HG02885 (cell line): ENCODE data around the gene CD3G.
A peak's percentile ranks its signal among the peaks of the same experiment; 100 is the strongest.

Experiments used
- ATAC-seq: cut with Tn5 transposase; IDR thresholded peaks from one replicate; pipeline ENCODE4 v1.9.1; 2021; ENCODE audit warnings: mild to moderate bottlenecking; ENCODE audit not compliant: unreplicated experiment, poor library complexity

Gene CD3G

DNA sequence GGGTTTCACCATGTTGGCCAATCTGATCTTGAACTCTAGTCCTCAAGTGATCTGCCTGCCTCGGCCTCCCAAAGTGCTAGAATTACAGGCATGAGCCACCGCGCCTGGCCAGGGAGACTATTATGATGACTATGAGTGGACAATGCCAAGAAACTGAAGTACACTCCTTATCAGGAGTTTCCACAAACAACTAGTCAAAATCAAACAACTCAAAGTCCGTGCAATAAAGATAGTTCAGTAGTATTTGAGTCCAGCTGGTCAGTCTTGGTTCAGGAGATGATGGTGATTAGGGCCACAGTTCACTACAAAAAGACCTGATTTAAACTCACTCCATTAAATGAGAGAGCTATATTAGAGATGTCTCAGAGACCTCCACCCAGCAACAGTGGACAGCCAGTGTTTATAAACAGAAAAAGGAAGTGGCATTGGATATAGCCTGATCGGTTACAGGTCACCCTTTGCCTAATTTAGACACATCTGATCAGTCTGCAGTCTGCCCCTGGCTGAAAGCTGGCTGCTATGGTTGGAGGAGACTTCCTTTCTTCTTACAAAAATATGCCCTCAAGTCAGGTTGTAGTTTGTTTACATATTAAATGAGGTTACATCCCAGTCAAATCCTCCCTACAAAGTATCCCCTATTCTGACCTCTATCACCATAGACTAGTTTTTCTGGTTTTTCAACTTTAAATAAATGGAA is 22.6 kb upstream of the CD3G start:
- ATAC-seq, result no peak

DNA sequence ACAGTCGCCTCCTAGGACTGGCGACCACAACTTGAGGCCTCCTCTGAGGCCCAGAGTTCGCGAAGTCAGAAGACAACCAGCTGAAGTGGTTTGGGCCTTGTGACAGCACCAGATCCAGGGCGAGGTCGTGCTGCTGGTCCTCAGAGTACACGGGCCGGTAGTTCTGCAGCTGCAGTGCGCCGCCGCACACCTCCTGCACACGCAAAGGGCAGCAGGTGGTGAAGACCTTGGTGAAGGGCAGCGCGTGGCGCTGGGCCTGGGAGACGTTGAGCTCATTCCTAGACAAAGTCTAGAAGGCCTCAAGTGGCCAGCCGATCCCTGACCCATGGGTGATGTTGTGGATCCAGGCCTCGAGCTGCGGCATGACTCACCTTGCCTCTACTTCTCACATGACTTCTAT is 21.4 kb upstream of the CD3G start:
- no peak for ATAC-seq

DNA sequence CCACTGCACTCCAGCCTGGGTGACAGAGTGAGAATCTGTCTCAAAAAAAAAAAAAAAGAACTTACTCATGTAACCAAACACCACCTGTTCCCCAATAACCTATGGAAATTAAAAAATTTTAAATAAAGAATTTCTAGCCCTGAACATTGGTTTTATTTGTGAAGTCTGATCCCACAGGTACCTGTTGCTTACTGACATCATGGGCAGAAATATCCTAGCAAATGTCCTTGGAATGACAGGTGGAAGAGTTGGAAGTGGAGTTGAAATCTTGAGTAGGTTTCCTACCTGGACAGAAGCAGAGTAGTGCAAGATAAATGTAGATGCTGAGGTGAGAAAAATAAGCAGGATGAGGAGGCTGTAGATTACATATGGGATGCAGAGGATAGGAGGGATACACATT is 18.9 kb upstream of the CD3G start:
- no peak for ATAC-seq

DNA sequence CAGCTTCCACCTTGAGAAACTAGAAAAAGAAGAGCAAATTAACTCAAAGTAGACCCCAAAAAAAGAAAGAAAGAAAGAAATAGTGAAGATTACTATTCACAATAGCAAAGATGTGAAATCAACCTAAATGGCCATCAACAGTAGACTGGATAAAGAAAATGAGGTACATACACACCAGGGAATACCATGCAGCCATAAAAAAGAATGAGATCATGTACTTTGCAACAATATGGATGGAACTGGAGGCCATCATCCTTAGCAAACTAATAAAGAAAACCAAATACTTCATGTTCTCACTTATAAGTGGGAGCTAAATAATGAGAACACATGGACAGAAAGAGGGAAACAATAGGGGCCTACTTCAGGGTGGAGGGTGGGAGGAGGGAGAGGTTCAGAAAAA is 15.4 kb upstream of the CD3G start:
- ATAC-seq, result no peak

DNA sequence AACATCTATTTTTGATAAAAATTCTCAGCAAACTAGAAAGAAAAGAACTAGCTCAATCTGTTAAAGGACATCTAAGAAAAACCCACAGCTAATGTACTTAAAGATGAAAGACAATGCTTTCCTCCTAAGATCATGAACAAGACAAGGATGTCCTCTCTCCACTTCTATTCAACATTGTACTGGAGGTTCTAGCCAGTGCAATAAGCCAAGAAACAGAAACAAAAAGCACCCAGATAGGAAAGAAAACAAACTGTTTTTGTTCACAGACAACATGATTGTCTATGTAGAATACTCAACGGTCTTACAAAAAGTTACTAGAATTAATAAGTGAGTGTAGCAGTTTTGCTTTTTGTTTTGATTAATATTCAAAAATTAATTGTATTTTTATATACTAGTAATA is 9.4 kb upstream of the CD3G start:
- no peak for ATAC-seq

DNA sequence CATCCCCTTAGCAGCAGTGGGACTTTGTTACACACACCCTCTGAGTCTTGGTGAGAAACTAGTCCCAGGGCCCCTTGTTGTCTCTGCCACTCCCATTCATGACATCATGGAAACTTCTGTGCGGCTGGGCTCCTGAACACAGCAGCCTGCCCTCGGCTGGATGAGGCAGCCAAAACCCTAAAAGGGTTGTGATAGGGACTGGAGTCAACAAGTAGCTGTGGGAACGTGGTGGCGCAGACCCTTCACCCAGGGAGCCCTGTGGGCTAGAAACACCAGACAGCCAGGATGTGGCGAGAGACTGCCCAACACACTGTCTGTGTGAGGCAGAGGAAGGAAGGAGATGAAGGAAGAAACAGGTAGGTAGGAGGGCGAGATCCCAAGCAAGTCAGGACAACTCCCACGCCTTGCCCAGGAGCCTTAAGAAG is 5.5 kb upstream of the CD3G start:
- ATAC-seq, result no peak

DNA sequence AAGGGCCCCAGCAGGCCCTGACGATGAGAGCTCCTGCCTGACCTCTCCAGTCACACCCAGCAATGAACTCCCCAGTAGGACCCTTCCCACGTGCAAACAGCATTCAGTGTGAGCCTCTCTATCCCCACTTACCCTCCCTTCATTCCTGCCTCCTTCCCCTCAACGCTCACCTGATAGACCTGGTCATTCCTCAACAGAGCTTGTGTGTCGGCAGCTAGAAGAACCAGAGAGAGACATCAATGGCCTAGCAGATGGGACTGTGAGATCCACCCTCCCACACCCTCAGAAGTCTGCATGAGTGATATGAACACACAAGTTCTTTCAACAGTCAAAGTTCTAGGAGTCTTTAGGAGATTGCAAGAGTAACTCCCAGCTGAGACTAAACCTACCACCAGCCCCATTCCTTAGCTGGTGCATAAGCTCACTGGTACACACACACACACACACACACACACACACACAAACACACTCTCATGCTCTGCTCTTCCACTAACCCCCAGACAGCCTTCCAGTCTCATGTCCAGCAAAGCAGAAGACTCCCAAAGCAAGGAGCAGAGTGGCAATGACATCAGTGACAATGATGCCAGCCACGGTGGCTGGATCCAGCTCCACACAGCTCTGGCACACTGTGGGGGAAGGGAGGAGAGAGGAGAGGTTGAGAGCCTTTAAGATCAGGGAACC is 4.7 kb upstream of the CD3G start:
- no peak for ATAC-seq

DNA sequence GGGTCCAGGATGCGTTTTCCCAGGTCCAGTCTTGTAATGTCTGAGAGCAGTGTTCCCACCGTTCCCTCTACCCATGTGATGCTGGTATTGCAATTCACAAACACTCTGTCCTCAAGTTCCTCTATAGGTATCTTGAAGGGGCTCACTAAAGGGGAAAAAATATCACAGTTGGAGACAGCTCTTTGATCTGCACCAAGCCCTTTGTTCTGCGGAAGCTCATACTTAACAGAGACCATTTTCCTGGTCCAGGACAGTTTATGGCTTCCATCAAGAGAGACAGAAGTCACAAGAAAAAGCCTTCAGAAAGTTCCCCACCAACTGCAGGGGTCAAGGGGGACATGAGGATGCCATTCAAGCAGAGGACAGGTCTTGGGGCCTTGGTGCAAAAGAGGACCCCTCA is 3.7 kb upstream of the CD3G start:
- no peak for ATAC-seq

DNA sequence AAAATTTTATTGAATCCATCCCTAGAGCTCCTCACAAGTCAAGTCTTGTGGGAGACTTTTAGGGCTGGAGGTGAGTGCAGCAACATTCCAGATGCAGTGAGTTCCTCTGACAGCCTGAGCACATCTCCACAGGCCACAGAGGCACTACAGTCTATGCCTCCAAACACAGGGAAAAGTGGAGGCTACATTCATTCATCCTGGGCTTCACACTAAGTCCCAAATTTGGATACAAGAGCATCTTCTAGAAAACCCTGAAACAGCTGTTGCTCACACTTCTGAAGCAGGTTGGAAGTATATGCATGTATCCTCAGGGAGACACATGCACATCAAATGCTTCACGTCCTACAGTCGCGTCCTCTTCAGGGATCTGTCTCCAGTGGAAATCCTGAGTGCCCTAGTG is 2.9 kb upstream of the CD3G start:
- ATAC-seq, result no peak

DNA sequence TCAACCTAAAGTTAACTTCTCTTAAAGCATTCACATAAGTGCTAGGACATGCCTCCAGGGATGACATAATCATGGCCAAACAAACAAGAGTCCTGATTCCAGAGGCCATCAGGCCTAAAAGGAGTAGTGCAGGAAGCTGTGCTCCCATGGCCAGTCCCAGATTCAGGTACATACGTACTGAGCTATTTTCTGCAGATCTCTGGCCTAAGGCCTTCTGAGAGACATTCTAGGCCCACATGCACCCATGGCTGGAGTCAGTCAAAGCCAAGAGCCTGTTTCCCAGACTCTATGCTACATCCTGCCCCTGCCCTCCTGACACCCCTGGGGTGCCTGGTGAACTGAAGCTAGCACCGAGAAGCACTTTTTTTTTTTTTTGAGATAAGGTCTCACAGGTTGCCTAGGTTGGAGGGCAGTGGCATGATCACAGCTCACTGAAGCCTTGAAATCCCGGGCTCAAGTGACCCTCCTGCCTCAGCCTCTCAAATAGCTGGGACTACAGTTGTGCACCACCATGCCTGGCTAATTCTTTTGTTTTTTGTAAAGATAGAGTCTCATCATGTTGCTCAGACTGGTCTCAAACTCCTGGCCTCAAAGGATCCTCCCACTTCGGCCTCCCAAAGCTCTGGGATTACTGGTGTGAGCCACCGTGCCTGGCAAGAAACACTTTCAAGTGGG is 2.2 kb upstream of the CD3G start:
- ATAC-seq, result no peak

DNA sequence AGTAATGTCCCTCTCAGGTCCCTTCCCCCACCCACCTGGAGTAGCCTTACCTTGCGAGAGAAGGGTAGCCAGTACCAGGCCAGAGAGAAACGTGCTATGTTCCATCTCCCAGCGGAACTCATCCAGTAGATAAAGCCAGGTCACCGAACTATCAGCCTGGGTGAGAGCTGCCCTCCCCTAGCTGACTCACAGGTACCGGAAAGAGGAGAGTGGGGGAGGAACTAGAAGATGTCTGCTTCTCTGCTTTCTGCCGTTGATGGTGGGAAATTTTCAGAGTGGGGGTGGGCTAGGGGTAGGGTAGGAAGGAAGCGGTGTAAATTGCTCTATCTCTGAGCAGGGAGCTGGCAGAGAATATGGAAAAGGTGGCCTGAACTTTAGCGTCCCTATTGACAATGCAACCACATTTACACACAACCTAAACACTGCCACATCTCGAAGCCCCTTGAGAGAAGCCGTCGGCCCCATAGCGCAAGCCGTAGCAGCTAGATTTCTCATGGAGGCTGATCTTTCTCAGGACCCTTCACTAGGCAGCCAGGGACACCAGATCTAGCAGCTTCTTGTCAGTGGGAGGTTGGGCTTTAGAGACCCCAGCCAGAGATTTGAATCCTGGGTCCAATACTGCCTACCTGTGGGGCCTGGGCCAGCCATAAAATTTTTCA is 1.5 kb upstream of the CD3G start, which contains the start of gene CD3D:
Gene CD3D, minus strand, starts transcription at position 203 of the 659 bp plus-strand sequence. Its CDS starts 98 bp downstream, at position 105.
- no peak for ATAC-seq

DNA sequence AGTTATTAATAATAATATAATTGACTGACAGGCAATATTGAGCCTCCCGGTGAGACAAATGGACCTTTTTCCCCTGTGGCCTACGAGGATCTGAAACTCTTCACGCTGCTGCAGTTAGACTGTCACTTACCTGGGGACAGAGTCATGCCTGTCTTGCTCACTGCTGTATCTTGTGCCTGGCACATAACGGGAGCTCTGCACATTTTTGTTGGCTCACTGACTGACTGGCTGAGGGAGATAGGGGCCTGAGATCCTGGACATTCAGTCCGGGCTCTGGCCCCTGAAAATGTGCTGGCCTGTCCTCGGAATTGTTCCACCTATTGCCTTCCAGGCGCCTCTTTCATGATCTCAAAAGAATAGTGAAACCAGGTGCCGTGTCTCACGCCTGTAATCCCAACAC is 896 bp upstream of the CD3G start:
- no peak for ATAC-seq

DNA sequence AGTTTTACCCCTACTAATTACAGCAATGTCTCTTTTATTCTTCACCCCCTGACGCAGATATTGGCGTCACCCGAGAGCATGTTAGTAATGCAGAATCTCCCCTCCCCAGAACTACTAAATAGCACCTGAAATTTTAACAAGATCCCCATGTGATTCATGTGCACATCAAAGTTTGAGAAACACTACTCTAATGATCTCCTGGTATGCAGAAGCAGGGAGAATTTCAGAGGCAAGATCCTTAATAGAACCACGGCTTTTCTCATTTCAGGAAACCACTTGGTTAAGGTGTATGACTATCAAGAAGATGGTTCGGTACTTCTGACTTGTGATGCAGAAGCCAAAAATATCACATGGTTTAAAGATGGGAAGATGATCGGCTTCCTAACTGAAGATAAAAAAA is 5.3 kb downstream of the CD3G start:
- ATAC-seq, result no peak

DNA sequence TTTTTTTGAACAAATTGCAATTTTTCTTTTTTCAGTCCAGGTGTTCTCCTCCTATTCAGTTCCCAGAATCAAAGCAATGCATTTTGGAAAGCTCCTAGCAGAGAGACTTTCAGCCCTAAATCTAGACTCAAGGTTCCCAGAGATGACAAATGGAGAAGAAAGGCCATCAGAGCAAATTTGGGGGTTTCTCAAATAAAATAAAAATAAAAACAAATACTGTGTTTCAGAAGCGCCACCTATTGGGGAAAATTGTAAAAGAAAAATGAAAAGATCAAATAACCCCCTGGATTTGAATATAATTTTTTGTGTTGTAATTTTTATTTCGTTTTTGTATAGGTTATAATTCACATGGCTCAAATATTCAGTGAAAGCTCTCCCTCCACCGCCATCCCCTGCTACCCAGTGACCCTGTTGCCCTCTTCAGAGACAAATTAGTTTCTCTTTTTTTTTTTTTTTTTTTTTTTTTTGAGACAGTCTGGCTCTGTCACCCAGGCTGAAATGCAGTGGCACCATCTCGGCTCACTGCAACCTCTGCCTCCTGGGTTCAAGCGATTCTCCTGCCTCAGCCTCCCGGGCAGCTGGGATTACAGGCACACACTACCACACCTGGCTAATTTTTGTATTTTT is 9.1 kb downstream of the CD3G start:
- no peak for ATAC-seq

DNA sequence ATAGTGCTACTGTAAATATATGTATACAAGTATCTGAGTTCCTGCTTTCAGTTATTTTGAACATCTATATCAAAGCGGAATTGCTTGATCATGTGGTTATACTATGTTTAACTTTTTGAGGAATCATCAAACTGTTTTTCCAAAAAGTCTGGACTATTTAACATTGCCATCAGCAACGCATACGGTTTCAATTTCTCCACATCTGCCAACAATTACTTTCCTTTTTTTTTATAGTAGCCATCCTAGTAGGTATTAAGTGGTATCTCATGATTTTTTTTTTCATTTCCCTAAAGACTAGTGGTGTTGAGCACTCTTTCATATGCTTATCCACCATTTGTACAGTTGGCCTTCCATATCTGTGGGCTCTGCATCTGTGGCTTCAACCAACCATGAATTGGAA is 13.9 kb downstream of the CD3G start:
- ATAC-seq, result no peak

DNA sequence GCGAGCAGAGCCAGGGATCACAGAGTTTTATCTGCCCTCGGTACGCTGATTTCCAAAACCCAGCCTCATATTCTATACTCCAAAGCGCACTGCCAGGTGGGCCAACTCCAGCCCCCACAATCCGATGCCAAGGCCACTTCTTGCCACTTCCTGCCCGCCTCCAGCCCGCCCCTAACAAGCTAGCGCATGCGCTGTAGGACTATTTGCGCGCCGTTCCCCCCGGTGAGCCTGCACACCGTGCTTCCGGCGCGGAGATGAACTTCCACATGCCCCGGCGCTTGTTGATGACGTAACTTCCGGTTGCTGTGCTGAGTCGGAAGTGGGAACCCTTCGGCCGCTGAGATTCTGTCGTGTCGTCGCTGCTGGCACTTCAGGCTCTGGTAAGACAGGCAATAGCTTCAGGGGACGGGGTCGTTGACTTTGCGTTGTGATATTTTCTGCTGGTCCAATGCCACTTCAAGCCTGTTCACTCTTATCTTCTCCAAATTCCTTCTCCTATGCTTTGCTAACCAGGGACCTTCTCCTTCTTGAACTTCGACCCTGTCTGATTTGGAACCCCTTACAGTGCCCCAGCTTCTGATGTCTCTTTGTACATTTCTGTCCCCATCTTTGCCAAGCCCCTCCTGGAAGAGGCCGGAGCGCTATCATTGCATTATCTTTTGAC is 15.3 kb downstream of the CD3G start, which contains the start of gene UBE4A:
Gene UBE4A, plus strand, starts transcription at position 306 of the 664 bp plus-strand sequence. CDS start 5,481 bp downstream, outside the sequence.
- ATAC-seq, result peak; percentile 96

DNA sequence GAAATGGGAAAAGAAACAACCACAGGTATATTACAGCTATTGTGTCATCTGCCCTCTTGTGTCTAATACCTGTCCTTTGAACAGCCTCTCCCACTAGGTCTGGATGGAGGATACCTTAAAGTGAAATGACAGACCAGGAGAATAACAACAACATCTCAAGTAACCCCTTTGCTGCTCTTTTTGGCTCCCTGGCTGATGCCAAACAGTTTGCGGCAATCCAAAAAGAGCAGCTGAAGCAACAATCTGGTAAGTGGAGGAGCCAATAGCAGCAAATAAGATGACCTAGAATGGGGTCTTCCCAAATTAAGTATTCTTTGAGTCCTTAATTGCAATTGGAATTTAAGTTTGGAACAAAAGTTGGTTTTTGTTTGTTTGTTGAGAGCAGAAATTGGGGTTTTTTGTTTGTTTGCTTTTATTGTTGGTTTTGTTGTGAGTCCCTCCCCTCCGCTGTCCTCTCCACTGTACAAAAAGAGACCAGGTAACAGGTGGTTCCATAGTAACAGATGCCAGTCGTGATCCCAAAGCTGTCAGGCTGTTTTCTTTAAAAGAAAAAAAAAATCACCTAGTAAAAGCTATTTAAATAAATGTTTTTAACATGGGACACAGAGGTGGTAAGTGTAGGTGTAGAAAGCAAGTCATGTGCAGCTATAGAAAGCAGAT is 20.9 kb downstream of the CD3G start:
- ATAC-seq, result no peak

DNA sequence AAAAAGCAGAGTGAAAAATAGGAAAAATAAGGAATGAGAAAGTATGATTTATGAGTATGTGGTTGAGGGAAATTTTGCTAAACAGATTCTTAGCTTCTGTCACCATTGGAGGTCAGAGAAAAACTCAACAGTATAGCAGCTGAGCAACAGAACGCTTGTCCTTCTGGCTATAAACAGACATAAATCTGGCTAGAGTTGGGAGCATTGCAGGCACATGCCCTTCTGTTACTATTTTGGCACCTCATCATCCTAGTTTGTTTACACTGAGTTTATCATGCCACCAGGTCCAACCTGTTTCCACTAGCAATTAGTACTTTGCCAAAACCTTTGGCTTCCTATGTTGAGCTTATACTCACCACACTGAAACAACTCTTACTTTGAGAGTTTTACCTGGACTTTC is 22.1 kb downstream of the CD3G start:
- no peak for ATAC-seq

DNA sequence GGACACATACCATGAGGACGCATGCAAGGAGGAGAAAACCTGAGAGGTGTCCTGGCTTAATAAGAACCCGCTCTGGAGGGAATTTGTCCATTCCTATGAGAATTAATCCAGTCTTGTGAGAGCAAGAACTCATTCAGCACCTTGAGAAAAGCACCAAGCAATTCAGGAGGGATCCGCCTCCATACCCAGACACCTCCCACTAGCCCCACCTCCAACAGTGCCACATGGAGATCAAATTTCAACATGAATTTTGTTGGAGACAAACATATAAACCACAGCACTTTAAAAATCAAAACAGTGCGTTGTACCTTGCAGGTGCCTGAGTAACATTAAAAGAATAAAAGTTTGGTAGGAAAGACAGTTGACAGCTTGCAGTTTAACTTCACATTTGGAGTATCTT is 26.6 kb downstream of the CD3G start:
- ATAC-seq, result no peak
